HepG2 (cell line): Measurements from ENCODE around the gene SLC16A4. TPM values are rescaled to one million over a fixed set of nuclear protein-coding genes. Genes with fewer than 3 reads are reported as not detected.
A peak's percentile ranks its signal among the peaks of the same experiment; 100 is the strongest.

ENCODE experiments used
- E2F1 ChIP-seq: sonication (generic); formaldehyde crosslinking; IDR thresholded peaks from 2 replicates; pipeline ENCODE4 v1.5.0; 2020; ENCODE audit warnings: missing genetic modification reagents
- GLI4 ChIP-seq: sonication (generic); formaldehyde crosslinking; IDR thresholded peaks from 2 replicates; pipeline ENCODE4 v1.5.1; 2020; ENCODE audit warnings: missing genetic modification reagents, mild to moderate bottlenecking, moderate library complexity, borderline replicate concordance
- HDAC1 ChIP-seq: sonication (generic); formaldehyde crosslinking; IDR thresholded peaks from 2 replicates; pipeline ENCODE4 v1.5.1; 2020; ENCODE audit warnings: mild to moderate bottlenecking, missing genetic modification reagents
- HNF1A ChIP-seq, 2 experiments: sonication (generic) in 1 of 2; formaldehyde crosslinking in 1 of 2; IDR thresholded peaks; 2 replicates each; pipeline versions ENCODE4 v1.4.0 to v1.6.1; 2016 to 2020; ENCODE audit warnings: borderline replicate concordance in 1 of 2, low read depth in 1 of 2, mild to moderate bottlenecking in 1 of 2, missing genetic modification reagents in 1 of 2
- HOXA3 ChIP-seq: sonication (generic); formaldehyde crosslinking; IDR thresholded peaks from 2 replicates; pipeline ENCODE4 v1.5.0; 2020; ENCODE audit warnings: missing genetic modification reagents
- HOXA9 ChIP-seq: sonication (generic); formaldehyde crosslinking; IDR thresholded peaks from 2 replicates; pipeline ENCODE4 v1.8.1; 2022; ENCODE audit warnings: missing genetic modification reagents, mild to moderate bottlenecking, moderate library complexity, borderline replicate concordance
- JUN ChIP-seq: sonication (generic); formaldehyde crosslinking; IDR thresholded peaks from 2 replicates; pipeline ENCODE4 v1.4.0; 2020; ENCODE audit warnings: mild to moderate bottlenecking, missing genetic modification reagents
- MIER3 ChIP-seq: IDR thresholded peaks from 2 replicates; pipeline ENCODE4 v1.6.1; 2016; ENCODE audit warnings: missing compliant biosample characterization, borderline replicate concordance
- RFX3 ChIP-seq: IDR thresholded peaks from 2 replicates; pipeline ENCODE4 v1.6.1; 2016; ENCODE audit warnings: missing biosample characterization, missing genetic modification reagents
- SOX5 ChIP-seq: IDR thresholded peaks from 2 replicates; pipeline ENCODE4 v1.6.1; 2016; ENCODE audit warnings: borderline replicate concordance
- ZBTB33 ChIP-seq: sonication (generic); formaldehyde crosslinking; IDR thresholded peaks from 2 replicates; pipeline ENCODE4 v1.4.0; 2020; ENCODE audit warnings: missing genetic modification reagents
- ZFP82 ChIP-seq: sonication (generic); formaldehyde crosslinking; IDR thresholded peaks from 2 replicates; pipeline ENCODE4 v1.5.1; 2020; ENCODE audit warnings: mild to moderate bottlenecking, missing genetic modification reagents, borderline replicate concordance
- ZNF382 ChIP-seq: sonication (generic); formaldehyde crosslinking; IDR thresholded peaks from 2 replicates; pipeline ENCODE4 v1.5.0; 2020; ENCODE audit warnings: missing genetic modification reagents, mild to moderate bottlenecking, borderline replicate concordance
- ZNF574 ChIP-seq: sonication (generic); formaldehyde crosslinking; IDR thresholded peaks from 2 replicates; pipeline ENCODE4 v1.4.0; 2020; ENCODE audit warnings: missing genetic modification reagents
- ZNF709 ChIP-seq: sonication (generic); formaldehyde crosslinking; IDR thresholded peaks from 2 replicates; pipeline ENCODE4 v1.5.0; 2020; ENCODE audit warnings: mild to moderate bottlenecking, missing genetic modification reagents
- ZSCAN30 ChIP-seq: sonication (generic); formaldehyde crosslinking; IDR thresholded peaks from 2 replicates; pipeline ENCODE4 v1.5.0; 2020; ENCODE audit warnings: mild to moderate bottlenecking, missing genetic modification reagents
- polyA plus RNA-seq, 8 experiments: library from polyadenylated mRNA; depleted of rRNA in 3 of 8; stranded (reverse) in 7 of 8; unstranded in 1 of 8; fragments of >200 nt; fragmentation: Illumina TruSeq in 4 of 8; extraction: Trizol in 4 of 8; gene quantifications; 2 replicates each; pipeline versions ENCODE4 v1.2.1 to v1.2.3, GENCODE V29; 2011 to 2016; ENCODE audit warnings: low read depth in 4 of 8, missing spikeins in 1 of 8, mixed read lengths in 1 of 8; ENCODE audit not compliant: insufficient read depth in 1 of 8
- total RNA-seq, 5 experiments: library from RNA; depleted of rRNA; stranded (reverse); fragments of >200 nt; fragmentation: Illumina TruSeq; extraction: Trizol; gene quantifications; 2 replicates each; pipeline ENCODE4 v1.2.3, GENCODE V29; 2016; ENCODE audit warnings: low read depth in 1 of 5
- TF ChIP-seq, protein P1 (sequence below): sonication (generic); formaldehyde crosslinking; IDR thresholded peaks from 2 replicates; pipeline ENCODE4 v1.4.0; 2020; ENCODE audit warnings: missing genetic modification reagents

SLC16A4 gene
- total and polyA plus RNA-seq, 2 of the 13 experiments (the other 11 are each of a cell fraction or from before 2014, with no cell fraction given), result 1.1 to 1.5 TPM

DNA sequence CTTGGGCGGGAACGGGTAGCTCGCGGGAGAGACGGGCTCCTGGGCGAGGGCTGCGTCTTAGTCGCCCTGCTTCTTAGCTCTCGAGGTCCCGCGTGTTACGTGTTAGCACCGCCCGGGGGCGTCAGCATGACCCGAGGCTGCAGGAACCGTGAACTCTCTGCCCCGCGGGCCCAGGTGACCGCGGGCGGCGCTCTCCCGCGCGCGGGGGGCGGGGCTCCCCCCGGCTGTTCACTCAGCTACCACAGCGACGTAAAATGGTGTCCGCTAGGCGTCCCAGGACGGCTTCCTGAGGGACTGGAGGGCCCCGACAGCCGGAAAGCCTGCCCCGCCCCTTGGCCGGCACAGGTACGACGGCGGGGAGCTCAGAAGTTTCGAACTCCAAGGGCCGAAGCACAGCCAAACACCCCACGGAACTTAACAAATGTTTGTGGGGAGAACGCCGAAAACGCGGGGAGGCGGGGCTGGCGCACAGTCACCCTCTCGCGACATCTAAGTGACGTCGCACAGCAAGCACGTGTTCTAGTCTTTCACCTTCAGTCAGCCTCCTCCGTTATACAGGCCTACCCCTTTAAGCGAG is 52.4 kb downstream of the SLC16A4 start (continued):
- TF ChIP-seq ZNF574, result peak; percentile 79
- TF ChIP-seq ZNF709 (CRISPR knock-in tag), result peak; percentile 44; the same call in 1 of the 2 replicates
- TF ChIP-seq HDAC1 (CRISPR knock-in tag), result peak; percentile 77
- peak; percentile 92 for TF ChIP-seq HOXA3 (CRISPR knock-in tag)
- peak; percentile 6; the same call in 1 of the 2 replicates for TF ChIP-seq ZBTB33 (CRISPR knock-in tag)
- TF ChIP-seq ZFP82 (CRISPR knock-in tag), result peak; percentile 29; the same call in 1 of the 2 replicates
- 0 out of 2 replicates have a peak, but pooled peaks have one; percentile 8 for TF ChIP-seq JUN (CRISPR knock-in tag)
- no peak for TF ChIP-seq RFX3 (CRISPR knock-in tag)
- TF ChIP-seq GLI4, result 0 out of 2 replicates have a peak, but pooled peaks have one; percentile 50
- TF ChIP-seq HNF1A (IDR thresholded peaks at IDR 0.05; ENCODE audit: low read depth), result no peak
- peak; percentile 32; the same call in 1 of the 2 replicates for TF ChIP-seq HNF1A (CRISPR knock-in tag; IDR thresholded peaks at IDR 0.05; ENCODE audit: borderline replicate concordance)
- TF ChIP-seq E2F1 (CRISPR knock-in tag), result peak; percentile 53
- peak; percentile 8; the same call in 1 of the 2 replicates for TF ChIP-seq SOX5 (CRISPR knock-in tag)
- TF ChIP-seq ZNF382 (CRISPR knock-in tag), result no peak
- TF ChIP-seq, protein P1, sequence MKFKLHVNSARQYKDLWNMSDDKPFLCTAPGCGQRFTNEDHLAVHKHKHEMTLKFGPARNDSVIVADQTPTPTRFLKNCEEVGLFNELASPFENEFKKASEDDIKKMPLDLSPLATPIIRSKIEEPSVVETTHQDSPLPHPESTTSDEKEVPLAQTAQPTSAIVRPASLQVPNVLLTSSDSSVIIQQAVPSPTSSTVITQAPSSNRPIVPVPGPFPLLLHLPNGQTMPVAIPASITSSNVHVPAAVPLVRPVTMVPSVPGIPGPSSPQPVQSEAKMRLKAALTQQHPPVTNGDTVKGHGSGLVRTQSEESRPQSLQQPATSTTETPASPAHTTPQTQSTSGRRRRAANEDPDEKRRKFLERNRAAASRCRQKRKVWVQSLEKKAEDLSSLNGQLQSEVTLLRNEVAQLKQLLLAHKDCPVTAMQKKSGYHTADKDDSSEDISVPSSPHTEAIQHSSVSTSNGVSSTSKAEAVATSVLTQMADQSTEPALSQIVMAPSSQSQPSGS (CRISPR knock-in tag), result no peak; the same call in 1 of the 2 replicates
- no peak; the same call in none of the 2 replicates for TF ChIP-seq ZSCAN30
- peak; percentile 89; the same call in 1 of the 2 replicates for TF ChIP-seq HOXA9 (CRISPR knock-in tag)
- peak; percentile 10; the same call in 1 of the 2 replicates for TF ChIP-seq MIER3
